ENCODE results near the gene TLNRD1. TPM values are rescaled to one million over a fixed set of nuclear protein-coding genes. Genes with fewer than 3 reads are reported as not detected.

Gene TLNRD1
- total RNA-seq, 1 experiment from 2014 or later, result 19.3 TPM

- no peaks in the 10 kb centered on the region for H3K4me1 ChIP-seq (ENCODE audit: insufficient read depth, low read length)
- H4K5ac ChIP-seq (ENCODE audit: insufficient read length, low read depth, low read length), result no peak overlapping the region
- peak overlapping the region in 1 of 3 experiments; percentile 83; a peak in 1 of 7 replicates for H3K27ac Mint-ChIP-seq
- no peaks in the 10 kb centered on the region for H3K79me1 ChIP-seq (ENCODE audit: insufficient read depth, low read depth, low read length, poor library complexity, severe bottlenecking)
- H2BK20ac ChIP-seq (ENCODE audit: low read depth, low read length, poor library complexity, severe bottlenecking), result no peak overlapping the region
- TF ChIP-seq, protein P1, sequence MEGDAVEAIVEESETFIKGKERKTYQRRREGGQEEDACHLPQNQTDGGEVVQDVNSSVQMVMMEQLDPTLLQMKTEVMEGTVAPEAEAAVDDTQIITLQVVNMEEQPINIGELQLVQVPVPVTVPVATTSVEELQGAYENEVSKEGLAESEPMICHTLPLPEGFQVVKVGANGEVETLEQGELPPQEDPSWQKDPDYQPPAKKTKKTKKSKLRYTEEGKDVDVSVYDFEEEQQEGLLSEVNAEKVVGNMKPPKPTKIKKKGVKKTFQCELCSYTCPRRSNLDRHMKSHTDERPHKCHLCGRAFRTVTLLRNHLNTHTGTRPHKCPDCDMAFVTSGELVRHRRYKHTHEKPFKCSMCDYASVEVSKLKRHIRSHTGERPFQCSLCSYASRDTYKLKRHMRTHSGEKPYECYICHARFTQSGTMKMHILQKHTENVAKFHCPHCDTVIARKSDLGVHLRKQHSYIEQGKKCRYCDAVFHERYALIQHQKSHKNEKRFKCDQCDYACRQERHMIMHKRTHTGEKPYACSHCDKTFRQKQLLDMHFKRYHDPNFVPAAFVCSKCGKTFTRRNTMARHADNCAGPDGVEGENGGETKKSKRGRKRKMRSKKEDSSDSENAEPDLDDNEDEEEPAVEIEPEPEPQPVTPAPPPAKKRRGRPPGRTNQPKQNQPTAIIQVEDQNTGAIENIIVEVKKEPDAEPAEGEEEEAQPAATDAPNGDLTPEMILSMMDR (conservative IDR thresholded peaks at IDR 0.05), result no peak
- H3K9ac ChIP-seq (ENCODE audit: extremely low read depth, insufficient read length, low read length), result no peak overlapping the region
- no peak overlapping the region for H3K27ac ChIP-seq (ENCODE audit: insufficient read length, low read depth, low read length)
- no peak overlapping the region for H3K4me3 Mint-ChIP-seq
- no peak overlapping the region for H3K23ac ChIP-seq (ENCODE audit: insufficient read length, low read depth, low read length)
- no peaks in the 10 kb centered on the region for H4K20me1 ChIP-seq (ENCODE audit: control insufficient read depth, insufficient read depth, insufficient read length)
- H3K4me1 Mint-ChIP-seq, result peaks cover 7 to 9% of the 10 kb centered on the region in 2 experiments
- H3K27me3 ChIP-seq (ENCODE audit: insufficient read depth, low read length), result no peaks in the 10 kb centered on the region
- no peak overlapping the region for H4K8ac ChIP-seq (replicated peaks; ENCODE audit: insufficient read length, low read depth, low read length)
- no peak overlapping the region for H3K56ac ChIP-seq (ENCODE audit: insufficient read length, low read depth, low read length)
- no peak for DNase-seq
- no peak overlapping the region for H4K91ac ChIP-seq (ENCODE audit: insufficient read length, low read depth, low read length)
- H3K23me2 ChIP-seq (ENCODE audit: insufficient read length, low read depth, low read length, poor library complexity, severe bottlenecking), result no peaks in the 10 kb centered on the region
- H3K9me3 Mint-ChIP-seq, result peaks cover 6 to 14% of the 10 kb centered on the region in 2 experiments
- H2BK5ac ChIP-seq (ENCODE audit: insufficient read length, low read length), result no peak overlapping the region
- no peak overlapping the region for H3K4ac ChIP-seq (ENCODE audit: low read depth, low read length)
- H3K14ac ChIP-seq (ENCODE audit: insufficient read depth, low read length), result no peak overlapping the region
- peaks cover 3% of the 10 kb centered on the region; the same call in 1 of the 2 replicates for H3K27me3 Mint-ChIP-seq (ENCODE audit: low read depth)
- H2AK5ac ChIP-seq (ENCODE audit: insufficient read length, low read length), result no peak overlapping the region
- H3K4me2 ChIP-seq (ENCODE audit: insufficient read depth, insufficient read length, low read length), result no peak overlapping the region
- no peak overlapping the region for H2BK12ac ChIP-seq (ENCODE audit: insufficient read length, low read depth, low read length)
- H2AFZ ChIP-seq (ENCODE audit: low read length), result no peak overlapping the region
- H2BK120ac ChIP-seq (ENCODE audit: low read depth, low read length, poor library complexity, severe bottlenecking), result no peak overlapping the region
- WGBS (ENCODE audit: extremely low coverage, insufficient read length, low lambda C conversion rate), result no CpG with 5 or more reads among the region's 4 CpGs
- H3K36me3 Mint-ChIP-seq (ENCODE audit: insufficient read depth in 1 of 3, low read depth in 3 of 3), result peaks cover 0 to 13% (median 7%) of the 10 kb centered on the region in 3 experiments; a peak in 5 of 7 replicates
- H3K18ac ChIP-seq (ENCODE audit: insufficient read length, low read depth, low read length), result no peak overlapping the region
- no peak overlapping the region for H2BK15ac ChIP-seq (ENCODE audit: low read depth, low read length)
- no peaks in the 10 kb centered on the region for H3K9me3 ChIP-seq (ENCODE audit: control insufficient read depth, low read depth, low read length)
- no peaks in the 10 kb centered on the region for H3K79me2 ChIP-seq (ENCODE audit: insufficient read depth, low read length)
- no peak overlapping the region for H3T11ph ChIP-seq (ENCODE audit: low read length)
These were observed 30.5 kb downstream of the TLNRD1 start for GRCh38 chr15:81031203-81031602.
